Pancreas (tissue), 10 donors: ENCODE measurements around the gene MEP1A. TPM values are rescaled to one million over a fixed set of nuclear protein-coding genes. Genes with fewer than 3 reads are reported as not detected.
A peak's percentile ranks its signal among the peaks of the same experiment; 100 is the strongest.

Experiments used
- ATAC-seq, 4 donors: fragments of 200-7000 bp; cut with Tn5 transposase; one replicate each; pipeline versions ENCODE4 v1.8.0 to v1.9.1; 2020; ENCODE audit warnings: mild to moderate bottlenecking in 4 of 4, moderate library complexity in 4 of 4
- DNase-seq, 6 donors: peaks; one replicate each; pipeline ENCODE4 v3.0.0-alpha.2; 2020
- FAIRE-seq: peaks from 2 replicates; lab custom pipeline; 2012; peaks lifted over from hg19 to GRCh38; lab: Jason Lieb, UNC
- H3K27ac ChIP-seq, 4 donors: fragments of 200-600 bp; sonication (generic); 1 replicate in 3 of 4; 2 replicates in 1 of 4; pipeline versions ENCODE4 v1.5.0 to v1.8.0; 2020
- H3K27me3 ChIP-seq, 4 donors: fragments of 200-600 bp; one replicate each; pipeline ENCODE4 v1.8.0; 2021
- H3K36me3 ChIP-seq, 3 donors: fragments of 200-600 bp; sonication (generic) in 1 of 3; one replicate each; pipeline versions ENCODE4 v1.5.0 to v1.8.0; 2020 to 2021
- H3K4me1 ChIP-seq, 3 donors: fragments of 200-600 bp; one replicate each; pipeline ENCODE4 v1.8.0; 2021
- H3K4me3 ChIP-seq, 4 donors: fragments of 200-600 bp; sonication (generic) in 2 of 4; one replicate each; pipeline versions ENCODE4 v1.5.0 to v1.8.0; 2020 to 2021
- H3K9me3 ChIP-seq, 4 donors: fragments of 200-600 bp; one replicate each; pipeline ENCODE4 v1.8.0; 2021
- CTCF ChIP-seq, 4 donors: fragments of 200-600 bp; sonication (generic) in 3 of 4; IDR thresholded peaks; one replicate each; pipeline versions ENCODE4 v1.5.0 to v1.8.0; 2021; ENCODE audit warnings: antibody characterized with exemption in 4 of 4
- WGBS, 2 donors: extraction: QIAGEN DNeasy Blood & Tissue Kit; methylation state at CpG; one replicate each; pipeline ENCODE4 v1.1.7; 2013; 5-methylcytosine and 5-hydroxymethylcytosine counted together
- intact Hi-C, 3 donors: fragments of 100-400 bp; cut with DNase I; formaldehyde crosslinking; loops; one replicate each; pipeline versions ENCODE4 v1.11.1 to v1.14.2; 2022
- polyA plus RNA-seq, 2 donors: library from polyadenylated mRNA; stranded (reverse); fragments of 200-250 nt; gene quantifications; one replicate each; pipeline ENCODE4 v1.2.3, GENCODE V29; 2013
- total RNA-seq, 6 donors: library from RNA; stranded (reverse); fragmentation: NEBNext Ultra II Directional in 4 of 6; extraction: Animal tissue kit (Norgen Biotek cat#: 25700) in 4 of 6; gene quantifications; one replicate each; pipeline versions ENCODE4 v1.2.1 to v1.2.4, GENCODE V29; 2021 to 2023
- donor health status: healthy with polysubstance abuse.
- donor health status: DM: no; HTN: no; CAD: no; lungs with moderate emphysema.
- donor health status: DM: no; HTN: no; CAD: no.
- donor health status: control.
- donor health status: control.
- donor health status: Bipolar disorder and iron deficiency.
- donor health status: DM: yes; HTN: yes; CAD: no.
- donor health status: DM: no; HTN: no; CAD: no.
- donor health status: DM: no; HTN: no; CAD: no.
- donor health status: DM: yes; HTN: yes; CAD: no.

The MEP1A gene
- total and polyA plus RNA-seq, 8 donors = 0.02 to 2.7 (median 0.35) TPM

GRCh38 chr6:46792635-46793034 is 554 bp upstream of the MEP1A start:
- no peak for TF ChIP-seq CTCF (IDR thresholded peaks at IDR 0.05)

GRCh38 chr6:46794068-46794467 is 879 bp downstream of the MEP1A start:
- intact Hi-C loops = no loop called here
- peak in 2 of 4 donors; percentile 10 to 29 for ATAC-seq
- H3K4me1 ChIP-seq = peaks cover 0 to 19% (median 10%) of the 10 kb centered on the region in 3 donors
- no peak for DNase-seq
- H3K9me3 ChIP-seq = no peaks in the 10 kb centered on the region
- FAIRE-seq = no peak
- no peaks in the 10 kb centered on the region for H3K27me3 ChIP-seq
- no peak overlapping the region for H3K4me3 ChIP-seq
- WGBS, 2 donors = 67% methylated on average over 3 of the region's 3 CpGs
- no peak for TF ChIP-seq CTCF (IDR thresholded peaks at IDR 0.05)
- H3K36me3 ChIP-seq = no peaks in the 10 kb centered on the region
- no peak overlapping the region for H3K27ac ChIP-seq

More at GRCh38 chr6:46792635-46793034, 554 bp upstream of the MEP1A start:
- Histone ChIP-seq H3K4me1 (peaks cover 0 to 19% (median 10%) of the 10 kb centered on the region in 3 donors), H3K36me3 (no peaks in the 10 kb centered on the region), H3K27me3 (no peaks in the 10 kb centered on the region), H3K27ac (no peak overlapping the region), H3K9me3 (no peaks in the 10 kb centered on the region), H3K4me3 (peak overlapping the region in 1 of 4 donors; percentile 8)
- ATAC-seq = peak; percentile 47 to 78 (median 48)
- intact Hi-C loops = no loop called here
- DNase-seq = no peak
- FAIRE-seq = peak; percentile 88
- WGBS, 2 donors = 0 to 7% methylated on average over 1 of the region's 1 CpG

GRCh38 chr6:46795816-46796215 is 2.6 kb downstream of the MEP1A start:
- TF ChIP-seq CTCF (IDR thresholded peaks at IDR 0.05) = no peak
- H3K4me3 ChIP-seq = no peak overlapping the region
- DNase-seq (no peak), ATAC-seq (no peak), FAIRE-seq (no peak)
- no peak overlapping the region for H3K27ac ChIP-seq
- H3K4me1 ChIP-seq = peaks cover 0 to 11% (median 6%) of the 10 kb centered on the region in 3 donors
- H3K36me3 ChIP-seq = no peaks in the 10 kb centered on the region
- WGBS, 2 donors = 94% methylated on average over 3 of the region's 3 CpGs
- H3K9me3 ChIP-seq = no peaks in the 10 kb centered on the region
- no peaks in the 10 kb centered on the region for H3K27me3 ChIP-seq
- intact Hi-C loops = no loop called here

GRCh38 chr6:46796848-46797580 is 3.8 kb downstream of the MEP1A start:
- Histone ChIP-seq H3K4me3 (no peak overlapping the region), H3K4me1 (peaks cover 0 to 5% (median 4%) of the 10 kb centered on the region in 3 donors), H3K9me3 (no peaks in the 10 kb centered on the region), H3K36me3 (no peaks in the 10 kb centered on the region), H3K27ac (no peak overlapping the region), H3K27me3 (no peaks in the 10 kb centered on the region)
- 49 to 51% methylated on average over 5 of the region's 5 CpGs for WGBS, 2 donors
- no peak for FAIRE-seq
- TF ChIP-seq CTCF (IDR thresholded peaks at IDR 0.05) = no peak
- peak in 1 of 4 donors; percentile 31 for ATAC-seq
- no peak for DNase-seq
- intact Hi-C loops = no loop called here

GRCh38 chr6:46799657-46800056 is 6.5 kb downstream of the MEP1A start:
- ATAC-seq = peak in 2 of 4 donors; percentile 66 to 71
- no peaks in the 10 kb centered on the region for H3K27me3 ChIP-seq
- FAIRE-seq = no peak
- DNase-seq = no peak
- 38 to 46% methylated on average over 1 of the region's 1 CpG for WGBS, 2 donors
- intact Hi-C loops = no loop called here
- H3K9me3 ChIP-seq = no peaks in the 10 kb centered on the region
- no peak overlapping the region for H3K4me3 ChIP-seq
- no peaks in the 10 kb centered on the region for H3K4me1 ChIP-seq
- TF ChIP-seq CTCF (IDR thresholded peaks at IDR 0.05) = no peak
- no peaks in the 10 kb centered on the region for H3K36me3 ChIP-seq
- H3K27ac ChIP-seq = no peak overlapping the region
